ENCODE measurements around the gene OGDH.

Gene OGDH

GRCh38 chr7:44647981-44648714 lies 41.7 kb downstream of the OGDH start:
- H3K36me3 ChIP-seq (ENCODE audit: control insufficient read depth, low read length), result peaks cover 52% of the 10 kb centered on the region
- peaks cover 3% of the 10 kb centered on the region; the same call in 1 of the 2 replicates for H3K79me2 ChIP-seq (ENCODE audit: control insufficient read depth, low read length)
- no peak overlapping the region for H3K4me3 ChIP-seq (ENCODE audit: low read length)
- H3F3A ChIP-seq (ENCODE audit: control insufficient read depth, insufficient read depth), result peaks cover 4% of the 10 kb centered on the region
- H3K4me2 ChIP-seq (ENCODE audit: low read length), result no peak overlapping the region
- no peak for TF ChIP-seq EZH2phosphoT487 (IDR thresholded peaks at IDR 0.05; ENCODE audit: borderline replicate concordance, low read length)
- no peak for TF ChIP-seq CTCF (IDR thresholded peaks at IDR 0.05; ENCODE audit: low read depth, low read length, poor library complexity, severe bottlenecking)
- H3K9me2 ChIP-seq (replicated peaks; ENCODE audit: control insufficient read depth, low read length), result no peaks in the 10 kb centered on the region
- H3K27me3 ChIP-seq (ENCODE audit: control insufficient read depth, low read length), result no peaks in the 10 kb centered on the region
- H3K4me1 ChIP-seq (ENCODE audit: control insufficient read depth, low read length), result peaks cover 16% of the 10 kb centered on the region
- H3K27ac ChIP-seq (ENCODE audit: low read depth, low read length), result no peak overlapping the region
- no peaks in the 10 kb centered on the region for H3K9me3 ChIP-seq (ENCODE audit: control insufficient read depth, insufficient read depth, low read length)
- no peaks in the 10 kb centered on the region for H4K20me1 ChIP-seq (ENCODE audit: control insufficient read depth, insufficient read depth, low read depth, low read length)

DNA sequence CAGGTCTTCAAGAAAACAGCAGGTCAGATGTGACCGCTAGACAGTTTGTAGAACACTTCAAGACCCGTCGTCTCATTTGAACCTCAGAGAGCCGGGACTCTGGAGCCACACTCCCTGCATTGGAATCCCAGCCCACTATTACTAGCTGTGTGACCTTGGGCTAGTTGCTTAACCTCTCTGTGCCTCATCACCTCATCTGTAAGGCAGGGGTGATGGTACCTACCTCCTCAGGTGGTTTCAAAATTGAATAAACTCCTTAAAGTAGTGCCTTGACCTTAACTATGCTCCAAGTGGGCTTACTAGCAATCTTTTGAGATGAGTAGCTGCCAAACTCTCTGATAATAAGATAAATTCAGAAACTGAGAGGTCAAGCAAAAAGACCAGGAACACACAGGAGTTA lies 43.8 kb downstream of the OGDH start:
- Histone ChIP-seq H3K4me2 (ENCODE audit: low read length) (no peak overlapping the region), H3K36me3 (ENCODE audit: control insufficient read depth, low read length) (peaks cover 65% of the 10 kb centered on the region), H3K27ac (ENCODE audit: low read depth, low read length) (no peak overlapping the region), H3K4me3 (ENCODE audit: low read length) (no peak overlapping the region), H3K79me2 (ENCODE audit: control insufficient read depth, low read length) (no peaks in the 10 kb centered on the region), H3K27me3 (ENCODE audit: control insufficient read depth, low read length) (no peaks in the 10 kb centered on the region), H3K9me3 (ENCODE audit: control insufficient read depth, insufficient read depth, low read length) (no peaks in the 10 kb centered on the region), H3K9me2 (replicated peaks; ENCODE audit: control insufficient read depth, low read length) (no peaks in the 10 kb centered on the region), H4K20me1 (ENCODE audit: control insufficient read depth, insufficient read depth, low read depth, low read length) (no peaks in the 10 kb centered on the region), H3F3A (ENCODE audit: control insufficient read depth, insufficient read depth) (no peaks in the 10 kb centered on the region), H3K4me1 (ENCODE audit: control insufficient read depth, low read length) (peaks cover 15% of the 10 kb centered on the region)
- TF ChIP-seq CTCF (IDR thresholded peaks at IDR 0.05; ENCODE audit: low read depth, low read length, poor library complexity, severe bottlenecking) (no peak), EZH2phosphoT487 (IDR thresholded peaks at IDR 0.05; ENCODE audit: borderline replicate concordance, low read length) (no peak)

- Histone ChIP-seq H3K27ac (ENCODE audit: low read depth, low read length) (no peak overlapping the region), H3K36me3 (ENCODE audit: control insufficient read depth, low read length) (peaks cover 66% of the 10 kb centered on the region), H3K4me1 (ENCODE audit: control insufficient read depth, low read length) (peaks cover 9% of the 10 kb centered on the region)
Measured at GRCh38 chr7:44650772-44651171, 44.3 kb downstream of the OGDH start.

More at GRCh38 chr7:44650772-44651171, 44.3 kb downstream of the OGDH start:
- H3K9me3 ChIP-seq (ENCODE audit: control insufficient read depth, insufficient read depth, low read length), result no peaks in the 10 kb centered on the region
- H4K20me1 ChIP-seq (ENCODE audit: control insufficient read depth, insufficient read depth, low read depth, low read length), result no peaks in the 10 kb centered on the region
- no peaks in the 10 kb centered on the region for H3K79me2 ChIP-seq (ENCODE audit: control insufficient read depth, low read length)
- H3K9me2 ChIP-seq (replicated peaks; ENCODE audit: control insufficient read depth, low read length), result no peaks in the 10 kb centered on the region
- TF ChIP-seq CTCF (IDR thresholded peaks at IDR 0.05; ENCODE audit: low read depth, low read length, poor library complexity, severe bottlenecking), result no peak
- TF ChIP-seq EZH2phosphoT487 (IDR thresholded peaks at IDR 0.05; ENCODE audit: borderline replicate concordance, low read length), result no peak
- H3K27me3 ChIP-seq (ENCODE audit: control insufficient read depth, low read length), result no peaks in the 10 kb centered on the region
- no peaks in the 10 kb centered on the region for H3F3A ChIP-seq (ENCODE audit: control insufficient read depth, insufficient read depth)
- no peak overlapping the region for H3K4me2 ChIP-seq (ENCODE audit: low read length)
- H3K4me3 ChIP-seq (ENCODE audit: low read length), result no peak overlapping the region

Data from DOHH2 (cell line).